H1 (cell line): ENCODE measurements around the gene CANT1. TPM values are rescaled to one million over a fixed set of nuclear protein-coding genes. Genes with fewer than 3 reads are reported as not detected.
"Not testable (repeated sequence)": the region's sequence is repeated elsewhere in the genome, so short reads cannot be mapped to it uniquely, and the experiment has no call there.

ENCODE experiments used
- CTCF ChIA-PET: fragments of 300-600 bp; sonication (Branson Sonifier 250); formaldehyde crosslinking; loops from one replicate; lab custom pipeline; 2021; ENCODE audit not compliant: partially characterized antibody; lab: Charles Lee
- POLR2A ChIA-PET: fragments of 300-600 bp; sonication (Branson Sonifier 250); formaldehyde crosslinking; loops from one replicate; lab custom pipeline; 2021; ENCODE audit warnings: inconsistent platforms; ENCODE audit not compliant: partially characterized antibody; lab: Charles Lee
- DNase-seq, 2 experiments: peaks; one replicate each; pipeline versions ENCODE4 v3.0.0 to v3.0.0-alpha.2; 2010 to 2022; ENCODE audit warnings: low spot score in 2 of 2, low read depth in 1 of 2, mixed read lengths in 1 of 2
- FAIRE-seq: peaks from 2 replicates; lab custom pipeline; 2011; peaks lifted over from hg19 to GRCh38; lab: Jason Lieb, UNC
- H2AFZ ChIP-seq: 2 replicates; pipeline ENCODE4 v1.8.1; 2012; ENCODE audit warnings: low read length, inconsistent platforms
- H2AK5ac ChIP-seq: 2 replicates; pipeline ENCODE4 v1.6.1; 2013; ENCODE audit warnings: low read depth, low read length
- H2BK120ac ChIP-seq: replicated peaks from 2 replicates; pipeline ENCODE3; 2013; ENCODE audit warnings: low read depth, low read length, inconsistent platforms
- H2BK12ac ChIP-seq: 2 replicates; pipeline ENCODE4 v1.6.1; 2013; ENCODE audit warnings: low read depth, low read length
- H2BK15ac ChIP-seq: 2 replicates; pipeline ENCODE4 v1.6.1; 2013; ENCODE audit warnings: low read length
- H2BK20ac ChIP-seq: 2 replicates; pipeline ENCODE4 v1.6.1; 2013; ENCODE audit warnings: low read length
- H2BK5ac ChIP-seq: 2 replicates; pipeline ENCODE4 v1.6.1; 2013; ENCODE audit warnings: low read depth, low read length
- H3K14ac ChIP-seq: 2 replicates; pipeline ENCODE4 v1.6.1; 2013; ENCODE audit warnings: inconsistent platforms; ENCODE audit not compliant: insufficient read length
- H3K18ac ChIP-seq: 2 replicates; pipeline ENCODE4 v1.6.1; 2013; ENCODE audit warnings: low read length; ENCODE audit errors: extremely low read depth
- H3K23ac ChIP-seq: 2 replicates; pipeline ENCODE4 v1.6.1; 2013; ENCODE audit warnings: inconsistent platforms; ENCODE audit not compliant: insufficient read length
- H3K23me2 ChIP-seq: 2 replicates; pipeline ENCODE4 v1.6.1; 2013; ENCODE audit warnings: low read depth, low read length
- H3K27ac ChIP-seq: 2 replicates; pipeline ENCODE4 v1.6.1; 2011; ENCODE audit warnings: low read depth, low read length, inconsistent platforms
- H3K27me3 ChIP-seq, 4 experiments: replicated peaks in 1 of 4; 1 replicate in 1 of 4; 2 replicates in 3 of 4; pipeline versions ENCODE4 v1.6.1 to v1.8.1; 2011 to 2013; ENCODE audit warnings: low read length in 3 of 4, mild to moderate bottlenecking in 3 of 4, inconsistent platforms in 2 of 4, mixed read lengths in 2 of 4, moderate library complexity in 1 of 4; ENCODE audit not compliant: control insufficient read depth in 3 of 4, insufficient read depth in 3 of 4; ENCODE audit errors: extremely low read depth in 1 of 4
- H3K36me3 ChIP-seq, 4 experiments: 2 replicates each; pipeline versions ENCODE4 v1.6.1 to v1.8.1; 2011 to 2013; ENCODE audit warnings: mild to moderate bottlenecking in 4 of 4, low read length in 3 of 4, moderate library complexity in 2 of 4, control low read depth in 1 of 4, inconsistent platforms in 1 of 4; ENCODE audit not compliant: insufficient read depth in 4 of 4, control insufficient read depth in 2 of 4
- H3K4ac ChIP-seq: replicated peaks from 2 replicates; pipeline ENCODE3; 2013; ENCODE audit warnings: low read length, low read depth, mixed read lengths, inconsistent platforms; ENCODE audit not compliant: insufficient read length
- H3K4me1 ChIP-seq, 4 experiments: replicated peaks in 1 of 4; 1 replicate in 1 of 4; 2 replicates in 3 of 4; pipeline versions ENCODE4 v1.6.1 to v1.8.1; 2011 to 2013; ENCODE audit warnings: low read length in 3 of 4, inconsistent platforms in 2 of 4, mixed read lengths in 1 of 4; ENCODE audit not compliant: insufficient read depth in 4 of 4, control insufficient read depth in 3 of 4
- H3K4me2 ChIP-seq, 2 experiments: 2 replicates each; pipeline versions ENCODE4 v1.6.1 to v1.8.1; 2011 to 2013; ENCODE audit warnings: low read depth in 2 of 2, low read length in 2 of 2, control low read depth in 1 of 2, inconsistent platforms in 1 of 2, mild to moderate bottlenecking in 1 of 2; ENCODE audit not compliant: insufficient read depth in 1 of 2
- H3K4me3 ChIP-seq, 4 experiments: fragments of 200-600, 300-600 bp in 1 of 4; sonication (generic), shearing (Covaris generic), sonication (Bioruptor Twin) in 1 of 4; 2 replicates each; pipeline versions ENCODE4 v1.5.1 to v1.8.1; 2011 to 2016; ENCODE audit warnings: low read length in 4 of 4, low read depth in 3 of 4, control low read depth in 2 of 4, inconsistent platforms in 2 of 4, mild to moderate bottlenecking in 2 of 4, mixed read lengths in 1 of 4, moderate library complexity in 1 of 4; ENCODE audit not compliant: insufficient read depth in 2 of 4; ENCODE audit errors: extremely low read depth in 1 of 4
- H3K56ac ChIP-seq: replicated peaks from 2 replicates; pipeline ENCODE3; 2013; ENCODE audit warnings: low read depth, mild to moderate bottlenecking, mixed read lengths, low read length, inconsistent platforms; ENCODE audit not compliant: insufficient read length
- H3K79me1 ChIP-seq: 2 replicates; pipeline ENCODE4 v1.6.1; 2013; ENCODE audit warnings: low read depth, low read length, control low read depth
- H3K79me2 ChIP-seq, 2 experiments: 2 replicates each; pipeline versions ENCODE4 v1.6.1 to v1.8.1; 2012 to 2013; ENCODE audit warnings: low read length in 2 of 2, mild to moderate bottlenecking in 2 of 2, inconsistent platforms in 1 of 2; ENCODE audit not compliant: insufficient read depth in 2 of 2, control insufficient read depth in 1 of 2
- H3K9ac ChIP-seq, 4 experiments: replicated peaks in 1 of 4; 1 replicate in 1 of 4; 2 replicates in 3 of 4; pipeline versions ENCODE4 v1.6.1 to v1.8.1; 2011 to 2013; ENCODE audit warnings: low read depth in 3 of 4, low read length in 3 of 4, control low read depth in 2 of 4, mild to moderate bottlenecking in 2 of 4, moderate library complexity in 2 of 4, inconsistent platforms in 1 of 4; ENCODE audit errors: extremely low read depth in 1 of 4
- H3K9me3 ChIP-seq, 2 experiments: 2 replicates each; pipeline versions ENCODE4 v1.6.1 to v1.8.1; 2012 to 2013; ENCODE audit warnings: mild to moderate bottlenecking in 2 of 2, moderate library complexity in 2 of 2, control low read depth in 1 of 2, inconsistent platforms in 1 of 2, low read depth in 1 of 2, low read length in 1 of 2, mixed read lengths in 1 of 2; ENCODE audit not compliant: insufficient read depth in 2 of 2
- H4K20me1 ChIP-seq, 2 experiments: replicated peaks in 1 of 2; 2 replicates each; pipeline versions ENCODE3 to v1.8.1; 2011 to 2013; ENCODE audit warnings: inconsistent platforms in 2 of 2, low read length in 2 of 2, mild to moderate bottlenecking in 1 of 2; ENCODE audit not compliant: insufficient read depth in 2 of 2, control insufficient read depth in 1 of 2
- H4K5ac ChIP-seq: 2 replicates; pipeline ENCODE4 v1.6.1; 2013; ENCODE audit warnings: low read length, low read depth, mixed read lengths, inconsistent platforms; ENCODE audit not compliant: insufficient read length
- H4K8ac ChIP-seq: 2 replicates; pipeline ENCODE4 v1.8.0; 2013; ENCODE audit warnings: mild to moderate bottlenecking, moderate library complexity, low read length, inconsistent platforms; ENCODE audit not compliant: insufficient read depth; ENCODE audit errors: extremely low read depth
- H4K91ac ChIP-seq: replicated peaks from 2 replicates; pipeline ENCODE3; 2013; ENCODE audit warnings: low read length, mixed read lengths, inconsistent platforms; ENCODE audit not compliant: insufficient read length
- BRCA1 ChIP-seq: IDR thresholded peaks from 2 replicates; pipeline ENCODE4 v1.6.1; 2012; ENCODE audit warnings: low read depth, low read length, improper control_type of control experiment
- WGBS, 2 experiments: shearing (Covaris generic) in 1 of 2; methylation state at CpG; one replicate each; pipeline versions ENCODE4 v1.1.6 to v1.1.7; 2013 to 2015; ENCODE audit warnings: low lambda C conversion rate in 2 of 2, mixed read lengths in 2 of 2, inconsistent platforms in 1 of 2, low coverage in 1 of 2, missing lambda C conversion rate in 1 of 2; ENCODE audit not compliant: insufficient replicate concordance in 2 of 2, insufficient coverage in 1 of 2, insufficient read length in 1 of 2; ENCODE audit errors: extremely low coverage in 1 of 2, missing lambda C conversion rate in 1 of 2; 5-methylcytosine and 5-hydroxymethylcytosine counted together
- polyA plus RNA-seq, 7 experiments: library from polyadenylated mRNA; depleted of rRNA in 3 of 7; stranded (reverse) in 5 of 7; unstranded in 2 of 7; fragments of >200 nt in 5 of 7; fragments of 200-250 nt in 2 of 7; gene quantifications; 1 replicate in 5 of 7; 2 replicates in 1 of 7; 4 replicates in 1 of 7; pipeline versions ENCODE4 v1.2.1 to v1.2.3, GENCODE V29; 2011 to 2013; ENCODE audit warnings: missing spikeins in 2 of 7, mixed read lengths in 2 of 7
- total RNA-seq: library from RNA; stranded (reverse); fragmentation: NEBNext Ultra II Directional; extraction: Animal tissue kit (Norgen Biotek cat#: 25700); gene quantifications from 2 replicates; pipeline ENCODE4 v1.2.1, GENCODE V29; 2021

The CANT1 gene
- total and polyA plus RNA-seq, 2 of the 8 experiments (the other 6 are each of a cell fraction or from before 2014, with no cell fraction given) = 23.0 to 32.6 TPM

DNA sequence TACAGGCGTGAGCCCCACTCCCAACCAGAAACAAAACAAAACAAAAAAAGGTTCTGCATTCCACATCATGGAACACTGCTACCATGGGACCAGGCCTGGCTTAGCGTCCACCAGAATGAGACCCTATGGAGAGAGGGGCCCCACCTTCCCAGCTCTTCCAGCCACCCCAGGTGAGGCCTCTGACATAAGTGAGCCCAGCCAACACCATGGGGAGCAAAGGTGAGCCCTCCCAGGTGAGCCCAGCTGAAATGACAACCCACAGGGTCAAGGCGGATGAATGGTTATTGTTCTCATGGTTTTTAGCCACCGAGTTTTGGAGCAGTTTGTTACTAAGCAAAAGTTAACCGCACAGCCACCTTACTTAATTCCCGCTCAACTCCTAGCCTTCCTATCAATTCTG, 46.2 kb downstream of the CANT1 start (continued):
- TF ChIP-seq BRCA1 = no peak

GRCh38 chr17:78962984-78963348, 46.6 kb downstream of the CANT1 start:
- DNase-seq, H3K79me2 ChIP-seq, H4K8ac ChIP-seq, H3K14ac ChIP-seq, H3K9me3 ChIP-seq, H3K23ac ChIP-seq, H2BK5ac ChIP-seq, H3K79me1 ChIP-seq, H2BK120ac ChIP-seq, H3K18ac ChIP-seq, H2AFZ ChIP-seq, H3K27ac ChIP-seq, H3K9ac ChIP-seq, H3K4me2 ChIP-seq, H4K20me1 ChIP-seq, H3K4me1 ChIP-seq, POLR2A ChIA-PET, H3K36me3 ChIP-seq, H2AK5ac ChIP-seq, H3K56ac ChIP-seq, H4K5ac ChIP-seq, H2BK12ac ChIP-seq, FAIRE-seq, H2BK20ac ChIP-seq, H4K91ac ChIP-seq, H3K4me3 ChIP-seq, H3K27me3 ChIP-seq, H3K23me2 ChIP-seq, H3K4ac ChIP-seq, H2BK15ac ChIP-seq: not testable (repeated sequence)
- CTCF ChIA-PET = interaction anchor here (3.1 kb wide), 1 partner anchor 9 kb away, joined by 20 read pairs; no protein-coding TSS in a partner anchor
- 88% methylated on average over 6 of the region's 8 CpGs; no CpG with 5 or more reads in 1 of the 2 experiments for WGBS, 2 experiments
